Posterior cingulate gyrus (tissue), 11 donors: ENCODE data around the gene BCAS4.
"Not testable (repeated sequence)": the region's sequence is repeated elsewhere in the genome, so short reads cannot be mapped to it uniquely, and the experiment has no call there.

Experiments
- DNase-seq, 10 donors: peaks; one replicate each; pipeline versions ENCODE4 v3.0.0 to v3.0.0-alpha.2; 2020 to 2021; ENCODE audit warnings: mixed read lengths in 3 of 10
- intact Hi-C: fragments of 100-400 bp; cut with DNase I; formaldehyde crosslinking; loops from one replicate; pipeline ENCODE4 v1.15.1; 2023

The BCAS4 gene, protein sequence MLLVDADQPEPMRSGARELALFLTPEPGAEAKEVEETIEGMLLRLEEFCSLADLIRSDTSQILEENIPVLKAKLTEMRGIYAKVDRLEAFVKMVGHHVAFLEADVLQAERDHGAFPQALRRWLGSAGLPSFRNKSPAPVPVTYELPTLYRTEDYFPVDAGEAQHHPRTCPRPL

DNA sequence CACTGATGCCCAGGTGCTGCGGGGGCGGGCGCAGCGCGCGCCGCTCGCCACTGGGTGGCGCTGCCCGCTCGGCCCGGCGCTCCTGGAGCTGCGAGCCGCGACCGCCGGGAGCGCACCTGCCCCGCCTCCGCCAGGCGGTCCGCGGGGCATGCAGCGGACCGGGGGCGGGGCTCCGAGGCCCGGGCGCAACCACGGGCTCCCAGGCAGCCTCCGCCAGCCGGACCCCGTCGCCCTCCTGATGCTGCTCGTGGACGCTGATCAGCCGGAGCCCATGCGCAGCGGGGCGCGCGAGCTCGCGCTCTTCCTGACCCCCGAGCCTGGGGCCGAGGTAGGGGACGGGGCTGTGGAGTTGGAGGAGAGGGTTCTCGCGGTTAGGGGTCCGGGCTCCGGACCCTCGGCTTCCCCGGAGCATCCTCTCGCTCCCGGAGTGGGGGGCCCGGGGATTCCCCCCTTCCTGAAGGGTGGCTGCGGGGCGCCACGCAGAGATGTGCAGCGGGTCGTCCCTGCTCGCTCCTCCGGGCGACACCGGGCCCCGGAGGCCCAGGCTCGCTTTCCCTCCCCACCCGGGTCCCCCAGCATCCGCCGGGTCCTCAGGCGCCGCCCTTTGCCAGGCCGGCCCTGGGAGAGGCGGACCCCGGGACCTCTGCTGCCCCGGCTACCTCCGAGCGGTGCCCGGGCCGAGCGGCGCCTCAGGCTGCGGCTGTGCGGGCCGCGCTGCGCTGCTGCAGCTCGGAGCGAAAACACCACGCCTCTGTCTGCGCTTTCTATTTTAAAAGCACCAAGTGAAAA is at the start of gene BCAS4:
Gene BCAS4, plus strand, starts transcription at position 216 of the 789 bp plus-strand sequence. Its CDS starts 23 bp downstream, at position 239.
- peak; percentile 50 to 96 (median 74) for DNase-seq
- intact Hi-C loops: loop anchor here (1.0 kb wide), 1 partner anchor 134 kb away; no protein-coding TSS in a partner anchor

DNA sequence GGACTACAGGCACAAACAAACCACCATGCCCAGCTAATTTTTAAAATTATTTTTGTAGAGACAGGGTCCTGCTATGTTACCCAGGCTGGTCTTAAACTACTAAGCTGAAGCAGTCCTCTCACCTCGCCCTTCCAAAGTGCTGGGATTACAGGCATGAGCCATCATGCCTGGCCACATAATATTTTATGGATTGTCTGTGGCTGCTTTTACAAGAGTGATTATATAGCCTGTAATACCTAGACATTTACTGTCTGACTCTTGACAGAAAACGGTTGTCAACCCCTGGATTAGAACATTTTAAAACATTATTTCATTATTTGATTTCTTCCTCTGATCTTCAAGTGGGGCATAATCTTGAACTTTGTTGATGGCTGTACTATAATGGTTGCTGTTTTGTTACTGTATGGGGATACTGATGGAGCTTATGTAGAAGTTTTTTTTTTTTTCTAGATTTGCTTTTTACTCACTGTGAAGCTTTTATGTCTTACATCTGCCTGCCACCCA is 49.2 kb upstream of the BCAS4 start:
- intact Hi-C loops: loop anchor here (10.0 kb wide), 3 partner anchors 81 to 551 kb away; partner anchors contain the start of gene CEBPB
- no peak for DNase-seq

DNA sequence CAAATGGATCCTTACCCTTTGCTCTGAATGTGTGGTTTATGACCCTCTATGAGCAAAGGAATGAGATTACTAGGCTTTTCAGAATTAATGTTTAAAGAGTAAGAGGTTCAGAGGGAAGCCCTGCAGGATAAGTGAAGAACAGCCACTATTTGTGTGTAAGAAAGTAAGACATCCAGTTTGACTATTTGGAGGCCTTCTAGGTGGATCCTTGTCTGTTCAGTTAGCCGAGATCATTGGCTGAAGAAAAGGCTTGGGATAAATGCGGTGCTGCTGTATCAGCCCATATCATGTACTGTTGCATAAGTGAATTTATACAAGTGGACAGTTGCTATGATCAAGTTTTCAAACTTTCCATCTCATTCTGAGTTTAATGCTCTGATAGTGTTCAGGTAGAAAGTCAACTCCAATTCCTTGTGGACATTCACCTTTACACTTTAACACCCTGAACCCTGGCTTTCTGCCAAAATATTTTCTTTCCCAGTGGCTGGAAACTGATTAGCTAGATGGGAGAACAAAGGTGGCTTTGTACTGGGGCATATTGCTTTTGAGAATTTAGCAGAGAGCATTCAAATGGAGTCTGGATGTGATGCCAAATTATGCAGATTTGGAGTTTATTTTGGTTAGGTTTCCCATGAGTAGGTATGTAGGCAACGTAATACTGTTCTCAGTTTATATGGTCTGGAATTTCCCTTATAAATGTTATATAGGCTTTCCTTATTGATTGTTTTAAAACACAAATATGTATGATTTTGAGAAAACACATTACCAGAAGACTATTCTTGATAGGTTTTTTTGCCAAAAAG is 48.5 kb upstream of the BCAS4 start:
- intact Hi-C loops: loop anchor here (10.0 kb wide), 3 partner anchors 82 to 552 kb away; partner anchors contain the start of gene CEBPB
- DNase-seq: no peak

DNA sequence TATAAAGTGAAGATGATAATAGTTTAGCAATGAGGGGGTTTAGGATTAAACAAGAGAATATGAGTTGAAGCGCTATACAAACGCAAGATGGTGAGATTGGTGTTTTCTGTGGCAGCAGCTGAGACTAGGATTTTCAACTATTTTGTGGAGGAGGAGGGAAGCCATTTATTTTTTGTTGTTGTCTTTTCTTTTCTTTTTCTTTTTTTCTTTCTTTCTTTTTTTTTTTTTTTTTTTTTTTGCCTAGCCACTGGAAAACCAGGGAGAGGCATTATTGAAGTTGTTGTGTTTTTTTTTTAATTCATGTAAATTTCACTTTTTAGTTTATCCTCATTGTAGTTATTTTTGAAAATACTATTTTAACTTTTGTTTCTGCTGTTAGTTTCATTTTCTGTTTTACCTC is 47.6 kb upstream of the BCAS4 start:
- DNase-seq: no peak
- intact Hi-C loops: loop anchor here (10.0 kb wide), 3 partner anchors 82 to 552 kb away; partner anchors contain the start of gene CEBPB

DNA sequence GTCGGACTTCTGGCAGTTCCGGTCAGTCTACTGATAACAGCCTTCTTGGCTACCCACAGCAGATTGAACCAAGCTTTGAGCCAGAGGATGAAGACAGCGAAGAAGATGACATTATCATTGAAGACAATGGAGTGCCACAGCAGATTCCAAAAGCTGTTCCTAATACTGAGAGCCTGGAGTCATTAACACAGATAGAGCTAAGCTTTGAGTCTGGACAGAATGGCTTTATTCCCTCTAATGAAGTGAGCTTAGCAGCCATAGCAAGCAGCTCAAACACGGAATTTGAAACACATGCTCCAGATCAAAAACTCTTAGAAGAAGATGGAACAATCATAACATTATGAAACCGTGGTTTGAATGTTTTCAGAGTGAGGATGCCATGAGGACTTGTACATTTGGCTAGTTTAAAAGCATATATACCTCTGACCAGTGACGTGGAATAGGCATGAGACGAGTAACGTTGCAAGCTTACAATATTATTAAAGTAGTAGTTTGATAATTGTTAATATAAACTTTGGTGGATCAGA is 44.7 kb upstream of the BCAS4 start:
- DNase-seq: no peak

DNA sequence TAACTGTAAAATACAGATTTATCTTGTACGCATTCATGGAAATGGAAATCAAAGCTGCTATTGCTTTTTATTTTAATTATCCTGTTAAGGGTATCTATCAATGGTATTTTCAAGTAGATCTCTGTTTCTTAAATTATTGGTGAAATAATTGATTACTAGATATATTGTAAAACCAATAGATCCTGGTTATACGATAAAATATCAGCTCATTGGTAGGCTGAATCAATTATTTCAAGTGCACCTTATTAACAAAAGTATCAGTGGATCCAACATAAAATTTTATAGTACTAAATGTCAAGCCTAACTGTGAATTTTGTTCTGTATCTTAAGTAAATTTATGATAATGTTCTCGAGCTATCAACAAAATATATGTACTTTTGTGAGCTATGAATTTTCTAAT is 41.7 kb upstream of the BCAS4 start:
- intact Hi-C loops: no loop called here
- DNase-seq: no peak

More for the DNA sequence above, 44.7 kb upstream of the BCAS4 start:
- intact Hi-C loops: no loop called here

DNA sequence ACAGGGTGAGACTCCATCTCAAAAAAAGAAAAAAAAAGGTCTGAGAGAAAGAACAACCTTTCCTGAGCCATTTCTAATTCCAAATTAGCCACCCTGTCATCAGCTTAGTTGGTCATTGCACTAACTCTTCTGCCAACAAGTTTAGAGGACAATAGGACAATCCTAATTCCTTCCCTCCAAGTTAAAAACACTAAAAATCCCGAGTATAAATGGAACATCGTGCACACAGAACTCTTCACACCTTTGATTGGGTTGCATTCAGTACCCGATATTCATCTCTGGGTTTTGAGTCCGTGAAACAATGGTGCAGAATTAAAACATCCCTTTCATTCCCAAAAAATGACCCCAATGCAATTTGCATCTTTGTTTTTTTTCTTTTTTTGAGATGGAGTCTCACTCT is 40.4 kb upstream of the BCAS4 start:
- intact Hi-C loops: no loop called here

DNA sequence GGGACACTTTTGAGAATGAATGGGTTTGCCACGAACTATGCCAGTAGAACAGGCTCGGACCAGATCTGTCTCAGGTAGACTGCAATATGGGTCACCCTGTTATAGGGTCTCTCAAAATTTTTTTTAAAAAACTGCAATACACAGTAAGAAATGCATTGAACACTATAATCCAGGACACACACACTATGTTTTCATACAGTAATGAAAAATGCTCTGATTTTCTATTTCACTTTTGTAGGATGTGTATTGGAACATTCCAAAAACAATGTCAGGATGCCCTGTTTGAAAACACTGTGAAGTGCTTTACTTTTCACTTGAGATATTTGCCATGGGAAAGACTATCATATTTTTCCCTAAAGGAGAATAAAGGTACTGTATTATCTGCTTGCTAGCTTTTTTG is 38.4 kb upstream of the BCAS4 start:
- intact Hi-C loops: no loop called here
- no peak for DNase-seq

More for the DNA sequence above, 40.4 kb upstream of the BCAS4 start:
- DNase-seq: no peak

DNA sequence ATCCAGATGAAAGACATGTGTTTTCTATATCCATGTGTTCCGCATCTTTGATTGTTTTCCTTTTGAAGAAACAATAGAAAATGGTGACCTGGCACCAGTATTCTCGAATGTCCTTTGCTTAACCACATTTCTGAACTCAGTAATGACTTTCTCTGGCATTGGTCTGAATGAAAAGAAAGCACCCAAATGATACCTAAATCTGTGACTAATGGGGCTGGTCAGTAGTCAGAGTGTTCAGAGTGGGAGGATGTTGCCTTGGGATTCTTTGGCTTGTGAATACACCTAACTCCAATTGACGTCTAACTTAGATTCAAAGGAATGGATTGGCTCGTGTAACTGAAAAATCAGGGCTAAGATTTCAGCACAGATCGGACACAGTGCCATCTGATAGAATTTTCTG is 36.4 kb upstream of the BCAS4 start:
- DNase-seq: no peak
- intact Hi-C loops: no loop called here

DNA sequence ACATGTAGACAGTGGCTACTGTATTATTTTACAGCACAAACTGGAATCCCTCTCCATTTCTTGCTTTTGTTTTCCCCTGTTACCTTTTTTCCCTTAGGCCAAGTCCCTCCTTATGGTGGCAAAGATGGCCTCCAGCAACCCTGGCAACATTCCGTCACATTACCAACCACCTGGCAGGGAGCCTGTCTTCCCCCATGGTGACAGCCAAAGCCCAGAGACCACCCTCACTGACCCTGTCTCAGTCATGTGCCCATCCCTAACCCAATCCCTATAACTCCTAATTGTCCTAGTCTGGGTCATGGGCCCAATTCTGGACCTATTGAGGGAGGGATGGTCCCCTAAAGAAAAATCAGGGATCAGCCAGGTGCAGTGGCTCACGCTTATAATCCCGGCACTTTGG is 35.9 kb upstream of the BCAS4 start:
- no peak for DNase-seq

DNA sequence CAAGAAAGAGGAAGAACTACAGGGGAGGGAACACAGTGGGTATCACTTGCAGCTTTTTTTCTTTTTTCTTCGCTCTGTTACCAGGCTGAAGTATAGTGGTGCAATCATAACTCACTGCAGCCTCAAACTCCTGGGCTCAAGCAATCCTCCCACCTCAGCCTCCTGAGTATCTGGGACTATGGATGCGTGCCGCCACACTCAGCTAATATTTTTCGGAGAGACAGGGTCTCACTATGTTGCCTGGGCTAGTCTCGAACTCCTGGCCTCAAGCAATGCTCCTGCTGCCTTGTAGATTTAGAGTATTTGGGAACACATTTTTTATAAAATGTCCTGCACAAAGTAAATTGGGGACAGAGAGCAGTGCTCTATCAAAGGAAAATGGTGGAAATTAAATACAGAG is 35.2 kb upstream of the BCAS4 start:
- intact Hi-C loops: no loop called here
- DNase-seq: no peak

More for the DNA sequence above, 35.9 kb upstream of the BCAS4 start:
- intact Hi-C loops: no loop called here

DNA sequence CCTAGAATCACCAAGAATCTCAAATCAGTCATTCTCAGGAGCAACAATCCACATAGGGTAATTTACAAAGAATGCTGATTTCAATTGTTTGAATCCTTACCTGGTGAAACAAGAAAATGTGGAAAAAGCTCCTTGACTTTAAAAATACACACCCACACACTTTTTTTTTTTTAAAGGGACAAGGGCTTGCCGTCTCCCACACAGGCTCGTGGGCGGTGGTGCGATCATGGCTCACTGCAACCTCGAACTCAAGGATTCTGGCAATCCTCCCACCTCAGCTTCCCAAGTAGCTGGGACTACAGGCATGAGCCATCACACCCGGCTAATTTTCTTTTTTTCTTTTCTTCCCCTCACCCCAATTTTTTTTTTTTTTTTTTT is 32.8 kb upstream of the BCAS4 start:
- intact Hi-C loops: no loop called here
- no peak for DNase-seq

DNA sequence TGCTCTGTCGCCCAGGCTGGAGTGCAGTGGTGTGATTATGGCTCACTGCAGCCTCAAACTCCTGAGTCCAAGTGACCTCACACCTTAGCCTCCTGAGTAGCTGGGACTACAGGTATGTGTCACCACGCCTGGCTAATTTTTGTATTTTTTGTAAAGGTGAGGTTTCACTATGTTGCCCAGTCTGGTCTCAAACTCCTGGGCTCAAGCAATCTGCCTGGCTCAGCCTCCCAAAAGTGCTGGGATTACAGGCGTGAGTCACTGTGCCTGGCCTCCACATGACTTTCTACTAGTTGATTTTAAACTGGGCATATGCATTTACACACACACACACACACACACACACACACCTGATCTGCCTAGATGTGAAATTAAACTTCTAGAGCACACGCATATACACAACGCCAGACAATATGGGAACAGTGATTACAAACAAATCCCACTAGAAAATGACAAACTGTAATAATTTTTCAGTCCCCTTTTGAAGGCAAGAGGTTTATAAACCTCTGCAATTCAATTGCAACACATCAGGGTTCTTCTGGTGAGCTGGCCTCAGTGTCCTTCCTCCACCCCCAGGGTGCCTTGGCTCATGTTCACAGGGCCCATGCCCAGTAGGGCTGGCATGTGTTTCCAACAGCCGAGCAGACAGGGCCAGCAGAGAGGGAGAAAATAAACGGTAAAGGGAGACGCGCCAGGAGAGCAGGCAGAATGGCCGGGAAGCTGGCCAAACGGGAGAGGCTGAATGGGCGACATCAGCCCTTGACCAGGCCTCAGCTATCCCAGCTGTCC is 32.2 kb upstream of the BCAS4 start:
- intact Hi-C loops: no loop called here
- peak; percentile 52 to 93 (median 68) for DNase-seq

DNA sequence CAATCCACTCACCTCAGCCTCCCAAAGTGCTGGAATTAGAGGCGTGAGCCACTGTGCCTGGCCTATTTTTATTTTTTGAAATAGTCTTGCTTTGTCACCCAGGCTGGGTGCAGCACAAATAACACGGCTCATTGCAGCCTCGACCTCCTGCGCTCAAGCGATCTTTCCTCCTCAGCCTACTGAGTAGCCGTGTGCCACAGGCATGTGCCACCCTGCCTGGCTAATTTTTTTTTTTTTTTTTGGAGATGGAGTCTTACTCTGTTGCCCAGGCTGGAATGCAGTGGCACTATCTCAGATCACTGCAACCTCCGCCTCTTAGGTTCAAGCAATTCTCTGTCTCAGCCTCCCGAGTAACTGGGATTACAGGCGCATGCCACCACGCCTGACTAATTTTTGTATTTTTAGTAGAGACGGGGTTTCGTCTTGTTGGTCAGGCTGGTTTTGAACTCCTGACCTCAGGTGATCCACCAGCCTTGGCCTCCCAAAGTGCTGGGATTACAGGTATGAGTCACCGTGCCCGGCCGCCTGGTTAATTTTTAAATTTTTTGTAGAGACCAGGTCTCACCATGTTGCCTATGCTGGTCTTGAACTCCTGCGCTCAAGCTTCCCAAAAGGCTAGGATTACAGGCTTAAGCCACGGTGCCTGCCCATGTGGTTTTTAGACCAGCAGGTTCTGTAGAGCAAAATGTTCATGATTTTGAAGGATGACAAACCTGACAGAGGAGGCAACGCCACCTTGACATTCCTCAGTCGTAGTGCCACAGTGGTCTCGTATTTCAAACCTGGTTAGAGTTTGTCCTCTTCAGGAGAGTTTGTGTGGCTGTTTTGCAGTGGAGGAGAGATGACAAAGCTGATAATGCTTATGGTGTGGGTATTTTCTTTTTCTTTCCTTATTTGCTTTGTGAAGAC is 31.1 kb upstream of the BCAS4 start:
- DNase-seq: peak in 1 of 10 donors; percentile 53
- intact Hi-C loops: not testable (repeated sequence)

DNA sequence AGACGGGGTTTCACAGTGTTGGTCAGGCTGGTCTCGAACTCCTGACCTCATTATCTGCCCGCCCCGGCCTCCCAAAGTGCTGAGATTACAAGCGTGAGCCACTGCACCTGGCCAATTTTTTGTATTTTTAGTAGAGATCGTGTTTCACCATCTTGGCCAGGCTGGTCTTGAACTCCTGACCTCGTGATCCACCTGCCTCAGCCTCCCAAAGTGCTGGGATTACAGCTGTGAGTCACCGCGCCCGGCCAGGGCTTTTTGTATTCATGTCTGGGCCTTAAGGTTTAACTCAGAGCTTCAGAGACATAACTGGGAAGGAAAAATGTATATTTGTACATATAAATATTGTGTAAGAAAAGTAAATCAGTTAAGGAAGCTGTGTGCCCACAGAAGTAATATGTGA is 29.6 kb upstream of the BCAS4 start:
- DNase-seq: peak in 1 of 10 donors; percentile 22

DNA sequence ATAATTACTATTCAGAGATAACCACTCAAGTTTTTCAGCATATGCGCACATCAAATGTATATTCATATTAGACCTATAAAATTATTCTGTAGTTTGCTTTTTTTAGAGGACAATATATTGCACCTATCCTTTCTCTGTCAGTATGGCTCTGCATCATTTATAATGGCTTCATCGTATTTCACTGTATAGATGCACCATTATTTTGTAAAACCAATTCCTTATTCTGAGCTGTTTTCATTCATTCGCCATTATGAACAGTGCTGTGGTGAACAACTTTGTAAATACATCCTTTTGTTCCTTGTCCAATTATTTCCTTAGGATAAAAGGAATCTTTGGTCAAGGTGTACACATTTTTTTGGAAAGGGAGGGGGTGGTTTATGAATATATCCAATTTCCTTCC is 29.2 kb upstream of the BCAS4 start:
- no peak for DNase-seq
- intact Hi-C loops: no loop called here

More for the DNA sequence above, 29.6 kb upstream of the BCAS4 start:
- intact Hi-C loops: not testable (repeated sequence)

DNA sequence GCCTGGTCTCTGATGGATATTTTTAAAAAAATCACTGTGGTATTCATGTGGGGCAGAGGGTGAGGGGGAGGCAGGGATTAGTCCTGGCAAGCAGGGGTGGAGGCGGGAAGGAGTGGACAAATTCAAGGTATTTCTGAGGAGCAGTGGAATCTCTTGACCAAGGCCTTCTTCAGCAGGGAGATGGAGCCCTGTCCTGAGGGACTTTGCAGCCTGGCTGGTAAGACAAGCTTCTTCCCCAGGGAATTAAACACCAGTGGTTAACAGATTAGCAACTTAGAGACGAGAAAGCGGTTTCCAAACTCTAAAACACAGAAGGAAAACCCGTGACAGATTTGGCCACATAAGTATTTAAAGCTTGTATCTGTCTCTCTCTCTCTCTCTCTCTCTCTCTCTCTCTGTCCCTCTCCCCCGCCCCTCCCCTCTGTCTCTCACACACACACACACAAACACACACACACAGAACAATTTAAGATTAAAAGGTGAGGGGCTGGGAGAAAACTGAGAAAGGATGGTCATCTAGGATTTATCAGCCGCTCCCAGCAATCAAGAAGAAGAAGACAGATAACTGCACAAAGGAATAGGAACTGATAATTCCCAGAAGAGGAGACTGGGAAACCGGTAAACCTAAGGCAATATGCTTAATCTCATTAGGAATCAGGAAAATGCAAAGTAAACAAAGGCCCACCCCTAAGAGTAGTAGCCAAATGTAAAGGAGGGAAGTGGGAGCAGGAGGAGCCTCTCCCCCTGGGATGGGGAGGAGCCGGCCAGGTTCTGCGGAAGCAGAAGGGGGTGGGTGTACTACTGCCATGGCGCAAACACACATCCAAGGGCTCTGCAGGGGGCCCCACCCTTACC is 27.7 kb upstream of the BCAS4 start:
- peak in 1 of 10 donors; percentile 20 for DNase-seq
- intact Hi-C loops: not testable (repeated sequence)

DNA sequence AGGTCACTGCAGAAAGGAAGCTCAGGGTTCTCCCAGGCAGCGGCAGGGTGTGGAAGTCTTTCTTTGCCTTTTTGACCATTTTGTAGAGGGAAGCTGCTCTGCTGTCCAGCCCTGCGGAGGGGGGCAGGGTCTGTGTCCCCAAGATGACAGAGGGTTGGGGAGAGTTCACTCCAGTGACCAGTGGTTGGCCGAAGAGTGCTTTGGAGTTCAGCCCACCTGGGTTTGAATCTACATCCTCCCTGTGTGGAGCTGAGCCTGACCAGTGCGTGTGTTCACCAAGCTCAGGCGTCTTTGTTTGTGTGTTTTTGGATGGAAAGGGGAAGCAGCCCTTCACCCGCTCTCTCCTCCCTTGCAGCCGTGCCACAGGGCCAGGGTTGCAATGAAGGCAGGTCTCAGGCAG is 25.9 kb upstream of the BCAS4 start:
- DNase-seq: peak in 1 of 10 donors; percentile 63
- intact Hi-C loops: not testable (repeated sequence)
